Small intestine (tissue), 7 donors: ENCODE data around the gene TMEM205. TPM values are rescaled to one million over a fixed set of nuclear protein-coding genes. Genes with fewer than 3 reads are reported as not detected.
"Not testable (repeated sequence)": the region's sequence is repeated elsewhere in the genome, so short reads cannot be mapped to it uniquely, and the experiment has no call there.

Source experiments
- DNase-seq, 2 donors: peaks; one replicate each; pipeline versions ENCODE4 v3.0.0 to v3.0.0-alpha.2; 2013
- FAIRE-seq: peaks from 2 replicates; lab custom pipeline; 2012; peaks lifted over from hg19 to GRCh38; lab: Jason Lieb, UNC
- H3K27ac ChIP-seq, 3 donors: one replicate each; pipeline ENCODE4 v1.5.1; 2013; ENCODE audit warnings: low read length in 2 of 3, mild to moderate bottlenecking in 2 of 3, control low read depth in 1 of 3, inconsistent platforms in 1 of 3, low read depth in 1 of 3, moderate library complexity in 1 of 3
- H3K27me3 ChIP-seq, 3 donors: one replicate each; pipeline ENCODE4 v1.6.1; 2013; ENCODE audit warnings: low read length in 3 of 3, inconsistent platforms in 1 of 3; ENCODE audit not compliant: control insufficient read depth in 3 of 3, insufficient read depth in 3 of 3
- H3K36me3 ChIP-seq, 3 donors: one replicate each; pipeline ENCODE4 v1.6.1; 2013; ENCODE audit warnings: low read length in 3 of 3, inconsistent platforms in 1 of 3, low read depth in 1 of 3, mild to moderate bottlenecking in 1 of 3, moderate library complexity in 1 of 3; ENCODE audit not compliant: control insufficient read depth in 3 of 3, insufficient read depth in 2 of 3
- H3K4me1 ChIP-seq, 3 donors: one replicate each; pipeline ENCODE4 v1.6.1; 2013; ENCODE audit warnings: low read length in 2 of 3, inconsistent platforms in 1 of 3, low read depth in 1 of 3, mild to moderate bottlenecking in 1 of 3, moderate library complexity in 1 of 3; ENCODE audit not compliant: control insufficient read depth in 3 of 3, insufficient read depth in 2 of 3
- H3K4me3 ChIP-seq, 3 donors: one replicate each; pipeline ENCODE4 v1.5.1; 2013; ENCODE audit warnings: low read length in 3 of 3, control low read depth in 1 of 3, inconsistent platforms in 1 of 3, low read depth in 1 of 3, mild to moderate bottlenecking in 1 of 3, moderate library complexity in 1 of 3
- H3K9me3 ChIP-seq, 2 donors: one replicate each; pipeline ENCODE4 v1.6.1; 2013; ENCODE audit warnings: low read depth in 1 of 2, low read length in 1 of 2; ENCODE audit not compliant: control insufficient read depth in 2 of 2, insufficient read depth in 1 of 2
- WGBS, 3 donors: extraction: QIAGEN DNeasy Blood & Tissue Kit; methylation state at CpG; one replicate each; pipeline ENCODE4 v1.1.7; 2013; 5-methylcytosine and 5-hydroxymethylcytosine counted together
- polyA plus RNA-seq, 4 donors: library from polyadenylated mRNA; stranded (reverse) in 3 of 4; unstranded in 1 of 4; fragments of 200-250 nt in 3 of 4; fragments of 120-200 nt in 1 of 4; gene quantifications; one replicate each; pipeline versions ENCODE4 v1.2.1 to v1.2.3, GENCODE V29; 2013
- donor health status: healthy with polysubstance abuse.
- donor health status: control.
- donor health status: control.
- donor health status: Bipolar disorder and iron deficiency.
- donor health status: healthy.

The TMEM205 gene
- polyA plus RNA-seq, 4 donors, result 39.8 to 127 (median 86.7) TPM

DNA sequence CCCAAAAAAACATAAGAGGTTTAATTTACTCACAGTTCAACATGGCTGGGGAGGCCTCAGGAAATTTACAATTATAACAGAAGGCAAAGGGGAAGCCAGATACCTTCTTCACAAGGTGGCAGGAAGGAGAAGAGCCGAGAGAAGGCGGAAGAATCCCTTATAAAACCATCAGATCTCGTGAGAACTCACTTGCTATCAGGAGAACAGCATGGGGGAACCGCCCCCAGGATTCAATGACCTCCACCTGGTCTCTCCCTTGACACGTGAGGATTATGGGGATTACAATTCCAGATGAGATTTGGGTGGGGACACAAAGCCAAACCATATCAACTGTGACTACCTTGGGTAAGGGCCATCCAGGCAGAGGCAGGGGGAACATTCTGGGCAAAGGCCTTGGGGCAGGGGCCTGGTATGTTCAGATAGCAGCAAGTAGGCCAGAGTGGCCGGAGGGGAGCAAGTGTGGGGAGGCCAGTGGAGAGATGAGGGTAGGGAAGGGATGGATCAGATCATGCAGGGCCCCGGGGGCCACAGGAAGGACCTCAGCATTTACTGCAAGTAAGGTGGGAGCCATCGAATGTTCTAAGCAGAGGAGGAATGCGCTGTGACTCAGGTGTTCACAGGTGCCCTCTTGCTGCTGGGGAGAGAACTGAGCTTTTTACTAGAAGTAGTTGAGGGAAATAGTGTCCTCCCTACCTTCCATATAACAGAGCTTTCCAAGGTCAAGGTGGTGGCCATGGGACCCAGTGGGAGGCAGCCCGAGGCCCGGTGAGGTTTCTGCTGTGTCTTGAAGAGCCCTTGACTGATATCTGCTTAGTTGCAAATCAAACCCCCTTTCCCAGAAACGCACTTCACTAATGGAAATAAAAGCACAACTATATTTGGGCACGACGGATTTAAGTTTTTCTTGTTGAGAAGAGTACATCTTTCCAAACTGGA, 24.6 kb downstream of the TMEM205 start:
- Histone ChIP-seq H3K9me3 (no peaks in the 10 kb centered on the region), H3K27ac (peak overlapping the region in 1 of 3 donors; percentile 4), H3K4me1 (peaks cover 0 to 31% (median 11%) of the 10 kb centered on the region in 3 donors), H3K36me3 (peaks cover 0 to 39% (median 0%) of the 10 kb centered on the region in 3 donors), H3K27me3 (no peaks in the 10 kb centered on the region), H3K4me3 (no peak overlapping the region)
- no peak for FAIRE-seq
- 71 to 78% (median 76%) methylated on average over 14 of the region's 14 CpGs for WGBS, 3 donors
- DNase-seq, result peak in 1 of 2 donors; percentile 26

- FAIRE-seq, result not testable (repeated sequence)
Measured at GRCh38 chr19:11320278-11320995, 25.6 kb downstream of the TMEM205 start.

DNA sequence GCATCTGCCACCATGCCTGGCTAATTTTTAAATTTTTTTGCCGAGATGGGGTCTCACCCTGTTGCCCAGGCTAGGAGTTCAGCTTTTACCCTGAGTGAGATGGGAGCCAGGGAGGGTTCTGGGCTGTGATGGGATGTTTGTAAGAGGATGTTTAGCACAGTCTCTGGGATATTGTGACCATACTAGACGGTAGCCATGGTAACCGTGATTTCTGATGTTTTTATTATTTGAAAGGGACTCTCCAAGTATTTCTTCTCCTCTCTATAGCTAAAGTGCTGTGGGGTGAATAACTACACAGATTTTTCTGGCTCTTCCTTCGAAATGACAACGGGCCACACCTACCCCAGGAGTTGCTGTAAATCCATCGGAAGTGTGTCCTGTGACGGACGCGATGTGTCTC, 39.7 kb downstream of the TMEM205 start:
- no peak for DNase-seq

More at GRCh38 chr19:11320278-11320995, 25.6 kb downstream of the TMEM205 start:
- not testable (repeated sequence) for H3K27me3 ChIP-seq, DNase-seq, H3K27ac ChIP-seq, H3K9me3 ChIP-seq, H3K4me3 ChIP-seq
- Histone ChIP-seq H3K4me1 (peaks cover 0 to 31% (median 11%) of the 10 kb centered on the region in 3 donors), H3K36me3 (peaks cover 0 to 29% (median 0%) of the 10 kb centered on the region in 3 donors)
- 66 to 83% (median 79%) methylated on average over 9 of the region's 9 CpGs for WGBS, 3 donors

DNA sequence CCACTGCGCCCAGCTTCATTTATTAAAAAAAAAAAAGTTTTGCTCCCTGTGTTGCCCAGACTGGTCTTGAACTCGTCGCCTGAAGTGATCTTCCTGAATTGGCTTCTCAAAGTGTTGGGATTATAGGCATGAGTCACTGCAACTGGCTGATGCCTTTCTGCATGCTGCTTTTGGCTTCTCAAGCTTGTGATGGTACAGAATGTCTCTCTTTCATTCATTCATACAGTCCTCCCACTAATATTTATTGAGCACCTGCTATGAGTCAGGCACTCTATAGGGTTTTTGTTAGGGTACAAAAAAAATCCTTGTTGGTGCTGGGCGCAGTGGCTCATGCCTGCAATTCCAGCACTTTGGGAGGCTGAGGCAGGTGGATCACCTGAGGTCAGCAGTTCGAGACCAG, 41.1 kb downstream of the TMEM205 start:
- no peaks in the 10 kb centered on the region for H3K27me3 ChIP-seq
- peaks cover 0 to 4% of the 10 kb centered on the region in 2 donors for H3K9me3 ChIP-seq
- no peak overlapping the region for H3K27ac ChIP-seq
- no peaks in the 10 kb centered on the region for H3K36me3 ChIP-seq
- H3K4me3 ChIP-seq, result no peak overlapping the region
- FAIRE-seq, result no peak
- 88 to 95% (median 89%) methylated on average over 5 of the region's 5 CpGs for WGBS, 3 donors
- H3K4me1 ChIP-seq, result no peaks in the 10 kb centered on the region
- no peak for DNase-seq

More for the DNA sequence above, 39.7 kb downstream of the TMEM205 start:
- Histone ChIP-seq H3K27me3 (no peaks in the 10 kb centered on the region), H3K9me3 (no peaks in the 10 kb centered on the region), H3K4me3 (no peak overlapping the region), H3K4me1 (no peaks in the 10 kb centered on the region), H3K36me3 (no peaks in the 10 kb centered on the region), H3K27ac (no peak overlapping the region)
- FAIRE-seq, result no peak
- 70 to 84% (median 73%) methylated on average over 9 of the region's 9 CpGs for WGBS, 3 donors

DNA sequence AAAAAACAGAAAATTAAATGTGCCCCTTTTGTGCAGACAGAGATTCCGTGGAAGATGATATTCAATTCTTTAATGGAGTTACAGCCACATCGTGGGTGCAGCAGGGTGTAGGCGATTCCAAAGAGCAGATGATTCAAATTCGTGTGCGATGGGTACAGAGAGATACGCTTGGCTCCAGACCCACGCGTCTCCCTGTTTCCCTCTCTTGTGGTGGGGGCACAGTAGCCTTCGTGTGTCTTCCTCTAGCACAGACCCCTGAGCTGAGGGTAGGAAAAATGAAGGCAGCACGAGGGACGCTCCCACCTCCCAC, 45.3 kb downstream of the TMEM205 start:
- no peak for FAIRE-seq
- 85 to 88% (median 86%) methylated on average over 11 of the region's 11 CpGs for WGBS, 3 donors
- H3K36me3 ChIP-seq, result no peaks in the 10 kb centered on the region

GRCh38 chr19:11299946-11300810, 45.9 kb downstream of the TMEM205 start:
- Histone ChIP-seq H3K4me3 (no peak overlapping the region), H3K4me1 (no peaks in the 10 kb centered on the region), H3K27ac (no peak overlapping the region), H3K36me3 (no peaks in the 10 kb centered on the region), H3K27me3 (no peaks in the 10 kb centered on the region), H3K9me3 (peaks cover 0 to 4% of the 10 kb centered on the region in 2 donors)
- DNase-seq (no peak), FAIRE-seq (no peak)
- 81 to 85% (median 82%) methylated on average over 8 of the region's 8 CpGs for WGBS, 3 donors

More for the DNA sequence above, 45.3 kb downstream of the TMEM205 start:
- Histone ChIP-seq H3K27ac (no peak overlapping the region), H3K27me3 (no peaks in the 10 kb centered on the region), H3K4me1 (no peaks in the 10 kb centered on the region), H3K9me3 (peaks cover 0 to 4% of the 10 kb centered on the region in 2 donors), H3K4me3 (no peak overlapping the region)
- DNase-seq, result no peak

- H3K27ac ChIP-seq, result no peak overlapping the region
- no peaks in the 10 kb centered on the region for H3K36me3 ChIP-seq
- H3K27me3 ChIP-seq, result no peaks in the 10 kb centered on the region
- DNase-seq (no peak), FAIRE-seq (no peak)
- peaks cover 0 to 5% (median 0%) of the 10 kb centered on the region in 3 donors for H3K4me1 ChIP-seq
- H3K9me3 ChIP-seq, result peaks cover 0 to 4% of the 10 kb centered on the region in 2 donors
- no peak overlapping the region for H3K4me3 ChIP-seq
- WGBS, 3 donors, result 33 to 54% (median 42%) methylated on average over 7 of the region's 7 CpGs
Measured at GRCh38 chr19:11296264-11296663, 49.8 kb downstream of the TMEM205 start.
